Measurements from ENCODE around the gene CLGN. TPM values are rescaled to one million over a fixed set of nuclear protein-coding genes. Genes with fewer than 3 reads are reported as not detected.

The CLGN gene
- total and polyA plus RNA-seq, 10 of the 15 experiments (the other 5 are each of a cell fraction or from before 2014, with no cell fraction given) = 0.11 to 1.0 (median 0.62) TPM

- H3K4me3 ChIP-seq = no peak overlapping the region
- H3K9me3 ChIP-seq (replicated peaks; ENCODE audit: control insufficient read depth, insufficient read depth, low read length) = no peaks in the 10 kb centered on the region
- in situ Hi-C loops (cut with MboI) = no loop called here
- H3K27me3 ChIP-seq (replicated peaks in 1 of 2; ENCODE audit: control insufficient read depth in 2 of 2, insufficient read depth in 2 of 2, low read length in 1 of 2) = no peaks in the 10 kb centered on the region
- no peaks in the 10 kb centered on the region for H3K4me1 ChIP-seq (ENCODE audit: control insufficient read depth, insufficient read depth, low read length)
- ATAC-seq (no peak), DNase-seq (ENCODE audit: low read depth, low spot score) (no peak), FAIRE-seq (no peak)
- H4K20me1 ChIP-seq (ENCODE audit: control insufficient read depth, insufficient read depth) = no peaks in the 10 kb centered on the region
- H3K36me3 ChIP-seq (ENCODE audit: control insufficient read depth in 2 of 2, insufficient read depth in 2 of 2, low read length in 1 of 2) = no peaks in the 10 kb centered on the region; a peak in 1 of 4 replicates
- no peak for TF ChIP-seq SPI1 (IDR thresholded peaks at IDR 0.05; ENCODE audit: borderline replicate concordance, insufficient read depth, low read depth, low read length)
- TF ChIP-seq EP300 (IDR thresholded peaks at IDR 0.05; ENCODE audit: borderline replicate concordance in 1 of 2, control insufficient read depth in 1 of 2, low read depth in 2 of 2, low read length in 2 of 2) = no peak
- no peak for TF ChIP-seq HDAC2 (IDR thresholded peaks at IDR 0.05)
- TF ChIP-seq TBL1XR1 (IDR thresholded peaks at IDR 0.05; ENCODE audit: low read depth, low read length) = no peak
- no peak for TF ChIP-seq ZBTB11 (CRISPR knock-in tag; IDR thresholded peaks at IDR 0.05)
- no peak for TF ChIP-seq TCF3 (IDR thresholded peaks at IDR 0.05; ENCODE audit: borderline replicate concordance, insufficient read depth, low read depth, low read length)
- no peak overlapping the region for H3K9ac ChIP-seq (ENCODE audit: control insufficient read depth, insufficient read depth, low read length)
- intact Hi-C loops (cut with micrococcal nuclease; ENCODE audit: unreplicated experiment) = no loop called here
- no peak overlapping the region for H3K4me2 ChIP-seq (ENCODE audit: control insufficient read depth, insufficient read depth)
- ChIA-PET POLR2A (interaction anchor here (1.5 kb wide), 1 partner anchor 10 kb away, joined by 4 read pairs; the partner anchor contains the start of gene SCOC), SMC1A (ENCODE audit: uncharacterized antibody, unreplicated experiment) (interaction anchor here (0.9 to 1.7 kb wide), 3 partner anchors 17 to 23 kb away, joined by 3 to 5 read pairs (median 3); no protein-coding TSS in a partner anchor), RAD21 (ENCODE audit: unreplicated experiment) (interaction anchor here (1.2 to 2.2 kb wide), 2 partner anchors 9 to 23 kb away, joined by 3 to 6 read pairs; partner anchors contain the start of gene SCOC), CTCF (interaction anchor here (1.3 kb wide), 1 partner anchor 23 kb away, joined by 4 read pairs; no protein-coding TSS in a partner anchor)
- BruUV-seq (replicated peaks) = no TSS peak
- no peaks in the 10 kb centered on the region; the same call in 1 of the 2 replicates for H3K79me2 ChIP-seq (ENCODE audit: control insufficient read depth, insufficient read depth, low read length)
- no peak overlapping the region for H2AFZ ChIP-seq (ENCODE audit: control insufficient read depth, low read depth, low read length)
- H3K27ac ChIP-seq (ENCODE audit: control insufficient read depth, insufficient read depth) = no peak overlapping the region
Measured at GRCh38 chr4:140382732-140383131, 44.7 kb downstream of the CLGN start.
